ENCODE results near the gene C1QTNF5. TPM values are rescaled to one million over a fixed set of nuclear protein-coding genes. Genes with fewer than 3 reads are reported as not detected.

C1QTNF5 gene
- total and polyA plus RNA-seq, 2 of the 8 experiments (the other 6 are each of a cell fraction or from before 2014, with no cell fraction given) = 2.2 to 2.7 TPM

DNA sequence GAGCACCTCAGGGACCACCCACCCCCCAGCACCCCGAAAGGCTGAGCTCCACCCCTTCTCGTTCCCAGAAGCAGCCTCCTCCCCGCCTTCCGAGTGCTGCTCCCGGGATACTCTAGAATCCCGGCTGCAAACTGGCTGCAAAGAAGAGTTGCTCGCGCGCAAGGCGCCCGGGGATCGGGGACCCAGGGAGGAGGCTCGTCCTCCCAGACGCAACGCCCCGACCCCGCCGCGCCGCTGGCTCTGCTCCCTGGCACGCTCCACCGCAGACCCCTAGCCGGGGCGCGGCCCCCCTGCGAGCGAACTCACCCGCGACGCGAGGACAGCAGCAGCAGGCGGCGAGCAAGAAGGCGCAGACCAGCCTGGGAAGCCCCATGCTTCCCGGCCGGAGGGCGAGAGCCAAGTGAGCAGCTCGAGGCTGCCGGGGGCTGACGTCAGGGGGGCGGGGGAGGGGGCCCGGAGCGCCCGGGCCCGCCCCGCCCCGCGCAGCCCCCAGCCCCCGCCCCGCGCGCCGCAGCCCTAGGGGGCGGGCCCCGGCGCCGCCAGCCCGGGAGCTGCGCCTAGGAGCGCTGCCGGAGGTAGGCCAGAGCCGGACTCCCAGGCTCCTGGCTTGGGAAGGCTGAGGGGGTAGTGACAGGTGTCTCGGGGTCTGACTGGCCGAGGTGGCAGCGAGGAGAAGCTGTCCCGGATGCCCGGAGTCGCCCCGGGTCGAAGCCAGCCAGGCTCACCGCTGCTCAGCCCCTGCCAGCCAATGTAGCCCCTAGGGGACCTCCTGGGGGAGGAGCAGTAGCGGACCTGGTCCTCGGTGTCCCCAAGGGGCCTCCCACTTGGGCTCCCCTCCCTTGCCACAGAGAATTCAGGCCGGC lies 23.7 kb downstream of the C1QTNF5 start, which contains the start of gene MCAM (continued):
- TF ChIP-seq, protein P1, sequence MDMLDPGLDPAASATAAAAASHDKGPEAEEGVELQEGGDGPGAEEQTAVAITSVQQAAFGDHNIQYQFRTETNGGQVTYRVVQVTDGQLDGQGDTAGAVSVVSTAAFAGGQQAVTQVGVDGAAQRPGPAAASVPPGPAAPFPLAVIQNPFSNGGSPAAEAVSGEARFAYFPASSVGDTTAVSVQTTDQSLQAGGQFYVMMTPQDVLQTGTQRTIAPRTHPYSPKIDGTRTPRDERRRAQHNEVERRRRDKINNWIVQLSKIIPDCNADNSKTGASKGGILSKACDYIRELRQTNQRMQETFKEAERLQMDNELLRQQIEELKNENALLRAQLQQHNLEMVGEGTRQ (IDR thresholded peaks at IDR 0.05; ENCODE audit: low read length) = no peak
- no peak for TF ChIP-seq BCL11A (IDR thresholded peaks at IDR 0.05; ENCODE audit: low read depth in 2 of 2, low read length in 2 of 2)

Data from H1 (cell line).